ENCODE measurements around the gene BARX2.

BARX2 gene

DNA sequence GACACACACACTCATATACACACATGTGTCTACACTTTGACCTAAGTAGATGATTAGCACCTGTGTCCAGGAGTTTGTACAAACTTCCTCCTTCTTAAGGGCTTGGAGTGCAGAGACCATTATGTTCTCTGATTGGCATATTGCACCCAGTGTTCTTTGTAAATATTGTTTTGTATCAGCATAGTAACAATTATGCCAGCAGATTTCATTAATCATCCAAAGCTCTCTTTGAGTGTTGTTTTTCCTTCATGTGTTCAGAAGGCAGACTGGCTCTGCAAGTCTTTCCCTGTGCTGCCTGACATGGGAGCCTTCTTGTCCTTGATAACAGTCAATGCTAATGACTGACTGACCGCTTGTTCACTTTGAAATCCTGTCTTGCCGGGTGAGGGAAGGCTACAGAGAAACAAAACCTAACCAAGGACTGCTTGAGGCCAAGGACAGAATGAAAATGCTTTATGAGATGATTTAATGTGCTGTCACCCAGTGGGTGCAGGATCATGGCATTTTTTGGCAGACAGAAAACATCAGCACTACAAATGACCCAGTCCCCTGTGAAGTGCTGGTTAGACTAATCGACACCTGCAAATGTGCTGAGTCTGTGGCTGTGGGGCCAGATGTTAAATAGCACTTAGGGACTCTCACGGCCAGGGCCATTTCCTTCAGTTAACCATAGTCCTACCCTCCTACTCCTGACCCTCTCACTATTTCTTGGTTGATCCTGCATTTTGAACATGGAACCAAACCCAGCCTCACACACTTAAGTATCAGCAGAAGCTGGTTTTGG lies 6.6 kb upstream of the BARX2 start:
- Histone ChIP-seq H3K79me1 (replicated peaks; ENCODE audit: low read length, poor library complexity, severe bottlenecking) (no peaks in the 10 kb centered on the region), H3K4ac (ENCODE audit: low read depth in 1 of 2, low read length in 2 of 2) (no peak overlapping the region), H2AK5ac (ENCODE audit: low read length, severe bottlenecking) (no peak overlapping the region), H3K9me3 (ENCODE audit: control insufficient read depth, low read length) (no peaks in the 10 kb centered on the region), H2BK120ac (ENCODE audit: low read depth, low read length) (no peak overlapping the region), H3K4me3 (ENCODE audit: insufficient read depth in 1 of 2, low read depth in 1 of 2, low read length in 2 of 2) (no peak overlapping the region), H4K91ac (ENCODE audit: low read length) (no peak overlapping the region), H3K23ac (ENCODE audit: low read length in 2 of 2) (no peak overlapping the region), H4K8ac (ENCODE audit: low read length) (no peak overlapping the region), H2AFZ (ENCODE audit: low read depth, low read length) (no peak overlapping the region), H2BK5ac (ENCODE audit: low read depth, low read length, poor library complexity, severe bottlenecking) (no peak overlapping the region), H3K4me1 (ENCODE audit: control insufficient read depth, insufficient read depth, low read depth, low read length) (peaks cover 10% of the 10 kb centered on the region), H2BK12ac (ENCODE audit: low read length in 2 of 2) (no peak overlapping the region), H2BK15ac (ENCODE audit: low read depth, poor library complexity, severe bottlenecking) (no peak overlapping the region), H3K18ac (ENCODE audit: low read depth in 1 of 2, low read length in 2 of 2) (no peak overlapping the region), H3K36me3 (ENCODE audit: control insufficient read depth in 1 of 2, insufficient read depth in 2 of 2, low read depth in 1 of 2, low read length in 2 of 2) (no peaks in the 10 kb centered on the region), H3K27me3 (ENCODE audit: control insufficient read depth in 1 of 2, insufficient read depth in 1 of 2, low read length in 2 of 2) (peaks cover 64 to 92% of the 10 kb centered on the region in 2 experiments), H3K14ac (ENCODE audit: low read length in 2 of 2) (no peak overlapping the region), H3K27ac (ENCODE audit: low read length, poor library complexity, severe bottlenecking) (no peak overlapping the region), H3K9ac (ENCODE audit: low read length) (no peak overlapping the region), H3K4me2 (ENCODE audit: low read length, poor library complexity, severe bottlenecking) (no peak overlapping the region)
- WGBS: 39% methylated on average over 4 of the region's 4 CpGs
- no peak for DNase-seq

DNA sequence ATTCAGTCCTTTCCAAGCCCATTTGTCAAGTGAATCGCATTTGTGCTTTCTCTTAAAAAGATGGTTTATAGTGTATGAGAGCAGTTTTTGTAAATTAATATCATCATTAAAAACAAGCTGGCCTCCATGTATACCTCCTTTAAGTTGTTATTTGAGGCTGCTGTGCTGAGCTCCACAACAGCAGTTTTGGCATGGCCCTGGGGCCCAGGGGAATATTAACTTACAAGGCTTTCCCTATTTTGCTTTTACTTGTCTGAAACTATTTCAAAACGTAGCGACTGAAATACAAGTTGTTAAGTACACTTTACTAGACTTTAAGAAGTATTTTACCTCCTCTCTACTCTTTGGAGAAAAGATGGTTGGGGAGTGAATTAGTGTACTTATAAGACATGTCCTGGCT lies 4.9 kb upstream of the BARX2 start:
- Histone ChIP-seq H3K23ac (ENCODE audit: low read length in 2 of 2) (no peak overlapping the region), H3K27ac (ENCODE audit: low read length, poor library complexity, severe bottlenecking) (no peak overlapping the region), H2BK12ac (ENCODE audit: low read length in 2 of 2) (no peak overlapping the region), H3K4me1 (ENCODE audit: control insufficient read depth, insufficient read depth, low read depth, low read length) (peaks cover 20% of the 10 kb centered on the region), H3K4me3 (ENCODE audit: insufficient read depth in 1 of 2, low read depth in 1 of 2, low read length in 2 of 2) (no peak overlapping the region), H3K9me3 (ENCODE audit: control insufficient read depth, low read length) (no peaks in the 10 kb centered on the region), H4K91ac (ENCODE audit: low read length) (no peak overlapping the region), H4K8ac (ENCODE audit: low read length) (no peak overlapping the region), H3K18ac (ENCODE audit: low read depth in 1 of 2, low read length in 2 of 2) (no peak overlapping the region), H2BK5ac (ENCODE audit: low read depth, low read length, poor library complexity, severe bottlenecking) (no peak overlapping the region), H3K27me3 (ENCODE audit: control insufficient read depth in 1 of 2, insufficient read depth in 1 of 2, low read length in 2 of 2) (peaks cover 75 to 96% of the 10 kb centered on the region in 2 experiments), H3K9ac (ENCODE audit: low read length) (no peak overlapping the region), H3K14ac (ENCODE audit: low read length in 2 of 2) (no peak overlapping the region), H2AK5ac (ENCODE audit: low read length, severe bottlenecking) (no peak overlapping the region), H2BK120ac (ENCODE audit: low read depth, low read length) (no peak overlapping the region), H3K4me2 (ENCODE audit: low read length, poor library complexity, severe bottlenecking) (no peak overlapping the region), H2AFZ (ENCODE audit: low read depth, low read length) (no peak overlapping the region), H3K36me3 (ENCODE audit: control insufficient read depth in 1 of 2, insufficient read depth in 2 of 2, low read depth in 1 of 2, low read length in 2 of 2) (no peaks in the 10 kb centered on the region), H2BK15ac (ENCODE audit: low read depth, poor library complexity, severe bottlenecking) (no peak overlapping the region), H3K4ac (ENCODE audit: low read depth in 1 of 2, low read length in 2 of 2) (no peak overlapping the region), H3K79me1 (replicated peaks; ENCODE audit: low read length, poor library complexity, severe bottlenecking) (no peaks in the 10 kb centered on the region)
- no peak for DNase-seq
- no CpG with 5 or more reads among the region's 3 CpGs for WGBS

DNA sequence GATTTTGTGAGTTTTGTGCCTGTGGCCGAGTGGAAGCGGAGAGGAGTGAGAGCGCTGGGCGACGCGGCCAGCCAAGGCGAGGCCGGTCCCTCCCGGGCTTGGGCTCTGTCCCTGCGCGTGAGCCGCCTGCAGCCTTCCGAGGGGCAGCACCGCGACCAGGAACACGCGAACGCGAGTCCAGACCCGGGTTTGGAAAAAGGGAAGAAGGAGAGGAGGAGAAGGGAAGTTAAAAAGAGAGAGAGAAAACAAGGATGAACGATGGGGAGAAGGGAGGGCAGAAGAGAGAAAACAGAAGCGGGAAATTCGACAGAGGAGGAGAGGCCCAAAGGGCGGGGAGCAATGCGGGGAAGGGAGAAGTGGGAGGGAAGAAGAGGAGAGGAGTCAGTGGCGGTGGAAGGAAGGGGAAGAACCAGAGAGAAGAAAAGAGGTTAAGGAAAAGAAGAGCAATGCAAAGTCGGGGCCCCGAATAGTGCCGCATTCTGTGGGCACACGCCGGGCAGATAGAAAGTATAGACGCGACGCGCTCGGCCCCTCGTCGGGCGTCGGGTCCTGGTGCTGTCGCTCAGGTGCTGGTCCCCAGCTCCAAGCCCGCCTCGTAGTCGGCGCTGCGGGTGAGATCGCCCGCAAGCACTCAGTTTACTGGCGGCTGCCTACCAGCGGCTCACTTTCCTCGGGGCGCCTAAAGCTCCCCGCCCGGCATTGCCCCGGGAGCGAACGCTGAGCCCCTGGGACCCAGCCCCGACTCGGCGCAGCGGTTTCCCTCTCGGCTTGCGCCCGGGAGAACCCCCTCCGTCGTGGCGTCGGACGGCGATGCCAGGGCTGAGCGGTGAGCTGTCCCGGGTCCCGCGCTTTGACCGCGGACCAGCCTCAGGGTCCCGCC lies 2.8 kb upstream of the BARX2 start:
- Histone ChIP-seq H2AFZ (ENCODE audit: low read depth, low read length) (no peak overlapping the region), H2BK15ac (ENCODE audit: low read depth, poor library complexity, severe bottlenecking) (no peak overlapping the region), H3K9me3 (ENCODE audit: control insufficient read depth, low read length) (no peaks in the 10 kb centered on the region), H2BK120ac (ENCODE audit: low read depth, low read length) (no peak overlapping the region), H3K4ac (ENCODE audit: low read depth in 1 of 2, low read length in 2 of 2) (no peak overlapping the region), H3K14ac (ENCODE audit: low read length in 2 of 2) (no peak overlapping the region), H3K4me2 (ENCODE audit: low read length, poor library complexity, severe bottlenecking) (peak overlapping the region; percentile 66), H3K27ac (ENCODE audit: low read length, poor library complexity, severe bottlenecking) (no peak overlapping the region), H3K36me3 (ENCODE audit: control insufficient read depth in 1 of 2, insufficient read depth in 2 of 2, low read depth in 1 of 2, low read length in 2 of 2) (no peaks in the 10 kb centered on the region), H3K79me1 (replicated peaks; ENCODE audit: low read length, poor library complexity, severe bottlenecking) (no peaks in the 10 kb centered on the region), H2BK5ac (ENCODE audit: low read depth, low read length, poor library complexity, severe bottlenecking) (no peak overlapping the region), H4K8ac (ENCODE audit: low read length) (no peak overlapping the region), H3K23ac (ENCODE audit: low read length in 2 of 2) (no peak overlapping the region), H4K91ac (ENCODE audit: low read length) (no peak overlapping the region), H2BK12ac (ENCODE audit: low read length in 2 of 2) (no peak overlapping the region), H3K9ac (ENCODE audit: low read length) (no peak overlapping the region), H2AK5ac (ENCODE audit: low read length, severe bottlenecking) (no peak overlapping the region), H3K27me3 (ENCODE audit: control insufficient read depth in 1 of 2, insufficient read depth in 1 of 2, low read length in 2 of 2) (peaks cover 77 to 95% of the 10 kb centered on the region in 2 experiments), H3K4me1 (ENCODE audit: control insufficient read depth, insufficient read depth, low read depth, low read length) (peaks cover 24% of the 10 kb centered on the region), H3K4me3 (ENCODE audit: insufficient read depth in 1 of 2, low read depth in 1 of 2, low read length in 2 of 2) (peak overlapping the region; percentile 40 to 65), H3K18ac (ENCODE audit: low read depth in 1 of 2, low read length in 2 of 2) (no peak overlapping the region)
- WGBS: 2% methylated on average over 76 of the region's 77 CpGs
- peak; percentile 6 for DNase-seq

DNA sequence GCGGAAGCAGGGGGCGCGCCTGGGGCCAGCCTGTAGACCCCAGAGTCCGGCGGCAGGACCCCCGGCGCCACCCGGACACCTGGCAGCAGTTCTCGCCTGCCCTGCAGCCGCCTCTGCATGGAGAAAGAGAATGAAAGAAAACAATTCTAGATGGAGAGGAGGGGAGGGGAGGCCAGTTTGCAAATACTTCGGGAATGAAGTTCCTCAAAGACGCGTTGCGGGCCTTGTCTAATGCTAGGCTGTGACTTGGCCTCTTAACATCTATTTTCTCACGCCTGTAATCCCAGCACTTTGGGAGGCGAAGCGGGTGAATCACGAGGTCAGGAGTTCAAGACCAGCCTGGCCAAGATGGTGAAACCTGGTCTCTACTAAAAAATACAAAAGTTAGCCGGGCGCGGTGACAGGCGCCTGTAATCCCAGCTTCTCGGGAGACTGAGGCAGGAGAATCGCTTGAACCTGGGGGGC lies 2.1 kb upstream of the BARX2 start:
- no peaks in the 10 kb centered on the region for H3K79me1 ChIP-seq (replicated peaks; ENCODE audit: low read length, poor library complexity, severe bottlenecking)
- no peak overlapping the region for H2BK15ac ChIP-seq (ENCODE audit: low read depth, poor library complexity, severe bottlenecking)
- no peak overlapping the region for H4K91ac ChIP-seq (ENCODE audit: low read length)
- H3K23ac ChIP-seq (ENCODE audit: low read length in 2 of 2): no peak overlapping the region
- no peaks in the 10 kb centered on the region for H3K9me3 ChIP-seq (ENCODE audit: control insufficient read depth, low read length)
- peak; percentile 15 for DNase-seq
- WGBS: 3% methylated on average over 24 of the region's 24 CpGs
- no peak overlapping the region for H3K4ac ChIP-seq (ENCODE audit: low read depth in 1 of 2, low read length in 2 of 2)
- H2AFZ ChIP-seq (ENCODE audit: low read depth, low read length): no peak overlapping the region
- no peak overlapping the region for H2AK5ac ChIP-seq (ENCODE audit: low read length, severe bottlenecking)
- no peak overlapping the region for H2BK5ac ChIP-seq (ENCODE audit: low read depth, low read length, poor library complexity, severe bottlenecking)
- H3K4me2 ChIP-seq (ENCODE audit: low read length, poor library complexity, severe bottlenecking): peak overlapping the region; percentile 66
- H3K4me1 ChIP-seq (ENCODE audit: control insufficient read depth, insufficient read depth, low read depth, low read length): peaks cover 24% of the 10 kb centered on the region
- no peak overlapping the region for H2BK120ac ChIP-seq (ENCODE audit: low read depth, low read length)
- H3K18ac ChIP-seq (ENCODE audit: low read depth in 1 of 2, low read length in 2 of 2): no peak overlapping the region
- H3K4me3 ChIP-seq (ENCODE audit: insufficient read depth in 1 of 2, low read depth in 1 of 2, low read length in 2 of 2): peak overlapping the region; percentile 40 to 65
- H3K27ac ChIP-seq (ENCODE audit: low read length, poor library complexity, severe bottlenecking): no peak overlapping the region
- no peaks in the 10 kb centered on the region for H3K36me3 ChIP-seq (ENCODE audit: control insufficient read depth in 1 of 2, insufficient read depth in 2 of 2, low read depth in 1 of 2, low read length in 2 of 2)
- H3K14ac ChIP-seq (ENCODE audit: low read length in 2 of 2): no peak overlapping the region
- H4K8ac ChIP-seq (ENCODE audit: low read length): no peak overlapping the region
- H3K9ac ChIP-seq (ENCODE audit: low read length): no peak overlapping the region
- no peak overlapping the region for H2BK12ac ChIP-seq (ENCODE audit: low read length in 2 of 2)
- H3K27me3 ChIP-seq (ENCODE audit: control insufficient read depth in 1 of 2, insufficient read depth in 1 of 2, low read length in 2 of 2): peaks cover 76 to 95% of the 10 kb centered on the region in 2 experiments

All from mesenchymal stem cell (in vitro differentiated cells and primary cell).